Measurements from ENCODE around the gene CA5B. TPM values are rescaled to one million over a fixed set of nuclear protein-coding genes. Genes with fewer than 3 reads are reported as not detected.

Gene CA5B
- polyA plus RNA-seq, 2 of the 4 experiments (the other 2 are of a cell fraction) = 5.2 to 12.5 TPM

- POLR2A ChIA-PET = no interaction called here
- Histone ChIP-seq H3K4me1 (peaks cover 10% of the 10 kb centered on the region; the same call in 1 of the 3 replicates), H3K4me2 (peak overlapping the region; percentile 19; the same call in 1 of the 3 replicates), H3K9me3 (no peaks in the 10 kb centered on the region), H3K27ac (no peak overlapping the region), H3K4me3 (no peak overlapping the region)
- FAIRE-seq (peak; percentile 59), ATAC-seq (no peak), DNase-seq (ENCODE audit: low read depth in 1 of 2, low spot score in 1 of 2) (no peak)
- WGBS (ENCODE audit: missing lambda C conversion rate) = 80% methylated on average over 5 of the region's 5 CpGs
- TF ChIP-seq CBX8 (IDR thresholded peaks at IDR 0.05) (no peak), NPAS2 (CRISPR knock-in tag; IDR thresholded peaks at IDR 0.05; ENCODE audit: borderline replicate concordance) (no peak), NFE2L2 (conservative IDR thresholded peaks at IDR 0.05; ENCODE audit: low read length) (no peak), HOXB13 (CRISPR knock-in tag; IDR thresholded peaks at IDR 0.05; ENCODE audit: low read depth) (no peak)
- CTCF ChIA-PET = no interaction called here
These were observed 12.6 kb downstream of the CA5B start for GRCh38 chrX:15750611-15751154.

- H3K4me1 ChIP-seq = peaks cover 10% of the 10 kb centered on the region; the same call in 1 of the 3 replicates
- CTCF ChIA-PET = no interaction called here
- H3K9me3 ChIP-seq = no peaks in the 10 kb centered on the region
- POLR2A ChIA-PET = no interaction called here
- TF ChIP-seq EHF (CRISPR knock-in tag; IDR thresholded peaks at IDR 0.05) = no peak
- TF ChIP-seq ESRRA (IDR thresholded peaks at IDR 0.05; ENCODE audit: borderline replicate concordance, low read length) = no peak
- TF ChIP-seq, protein P1, sequence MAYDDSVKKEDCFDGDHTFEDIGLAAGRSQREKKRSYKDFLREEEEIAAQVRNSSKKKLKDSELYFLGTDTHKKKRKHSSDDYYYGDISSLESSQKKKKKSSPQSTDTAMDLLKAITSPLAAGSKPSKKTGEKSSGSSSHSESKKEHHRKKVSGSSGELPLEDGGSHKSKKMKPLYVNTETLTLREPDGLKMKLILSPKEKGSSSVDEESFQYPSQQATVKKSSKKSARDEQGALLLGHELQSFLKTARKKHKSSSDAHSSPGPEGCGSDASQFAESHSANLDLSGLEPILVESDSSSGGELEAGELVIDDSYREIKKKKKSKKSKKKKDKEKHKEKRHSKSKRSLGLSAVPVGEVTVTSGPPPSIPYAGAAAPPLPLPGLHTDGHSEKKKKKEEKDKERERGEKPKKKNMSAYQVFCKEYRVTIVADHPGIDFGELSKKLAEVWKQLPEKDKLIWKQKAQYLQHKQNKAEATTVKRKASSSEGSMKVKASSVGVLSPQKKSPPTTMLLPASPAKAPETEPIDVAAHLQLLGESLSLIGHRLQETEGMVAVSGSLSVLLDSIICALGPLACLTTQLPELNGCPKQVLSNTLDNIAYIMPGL (CRISPR knock-in tag; IDR thresholded peaks at IDR 0.05; ENCODE audit: borderline replicate concordance) = no peak
- no peak for TF ChIP-seq CEBPB (IDR thresholded peaks at IDR 0.05)
- FAIRE-seq (peak; percentile 73), DNase-seq (ENCODE audit: low read depth in 1 of 2, low spot score in 1 of 2) (peak in 1 of 2 experiments; percentile 22), ATAC-seq (no peak)
- WGBS (ENCODE audit: missing lambda C conversion rate) = 59% methylated on average over 4 of the region's 4 CpGs
- no peak overlapping the region for H3K4me3 ChIP-seq
- H3K27ac ChIP-seq = no peak overlapping the region
- peak overlapping the region; percentile 19; the same call in 1 of the 3 replicates for H3K4me2 ChIP-seq
These were observed 13.2 kb downstream of the CA5B start for GRCh38 chrX:15751155-15751819.

- WGBS (ENCODE audit: missing lambda C conversion rate) = 85% methylated on average over 2 of the region's 2 CpGs
- Histone ChIP-seq H3K4me3 (no peak overlapping the region), H3K4me1 (peaks cover 10% of the 10 kb centered on the region; the same call in 1 of the 3 replicates), H3K4me2 (no peak overlapping the region), H3K27ac (no peak overlapping the region), H3K9me3 (no peaks in the 10 kb centered on the region)
- no peak for DNase-seq (ENCODE audit: low read depth in 1 of 2, low spot score in 1 of 2)
- ChIA-PET CTCF (no interaction called here), POLR2A (no interaction called here)
- no peak for FAIRE-seq
- TF ChIP-seq FOSB (CRISPR knock-in tag; IDR thresholded peaks at IDR 0.05) = no peak
- TF ChIP-seq BHLHE40 (IDR thresholded peaks at IDR 0.05; ENCODE audit: low read depth, low read length) = no peak
- no peak for TF ChIP-seq ZNF302 (CRISPR knock-in tag; IDR thresholded peaks at IDR 0.05)
- no peak for TF ChIP-seq CHD4 (IDR thresholded peaks at IDR 0.05; ENCODE audit: borderline replicate concordance)
- TF ChIP-seq HOXB13 (CRISPR knock-in tag; IDR thresholded peaks at IDR 0.05; ENCODE audit: low read depth) = no peak
- TF ChIP-seq HOXA7 (CRISPR knock-in tag; IDR thresholded peaks at IDR 0.05) = no peak
- no peak for TF ChIP-seq PBX3 (IDR thresholded peaks at IDR 0.05)
- TF ChIP-seq, protein P1 (CRISPR knock-in tag; IDR thresholded peaks at IDR 0.05; ENCODE audit: borderline replicate concordance) = no peak
- TF ChIP-seq FOSL2 (IDR thresholded peaks at IDR 0.05) = no peak
- TF ChIP-seq FOSL2 (CRISPR knock-in tag; IDR thresholded peaks at IDR 0.05) = no peak
- TF ChIP-seq JUN (IDR thresholded peaks at IDR 0.05) = no peak
- TF ChIP-seq MAFK (IDR thresholded peaks at IDR 0.05; ENCODE audit: partially characterized antibody) = no peak
- no peak for TF ChIP-seq CBX2 (IDR thresholded peaks at IDR 0.05; ENCODE audit: borderline replicate concordance, low read depth)
- no peak for TF ChIP-seq ZC3H11A (IDR thresholded peaks at IDR 0.05)
- no peak for TF ChIP-seq EHMT2 (IDR thresholded peaks at IDR 0.05; ENCODE audit: low read depth)
- no peak for TF ChIP-seq CBX8 (IDR thresholded peaks at IDR 0.05)
- TF ChIP-seq CEBPB (IDR thresholded peaks at IDR 0.05) = no peak
- no peak for TF ChIP-seq NR3C1 (IDR thresholded peaks at IDR 0.05)
- no peak for ATAC-seq
These were observed 17.0 kb downstream of the CA5B start for GRCh38 chrX:15755091-15755490.

All from A549 (cell line).